H1 (cell line): ENCODE measurements around the gene ALDH7A1.

ENCODE experiments used
- ATF3 ChIP-seq: IDR thresholded peaks from 2 replicates; pipeline ENCODE4 v1.6.1; 2011; ENCODE audit warnings: low read depth, mild to moderate bottlenecking, low read length; ENCODE audit not compliant: insufficient read depth
- BRCA1 ChIP-seq: IDR thresholded peaks from 2 replicates; pipeline ENCODE4 v1.6.1; 2012; ENCODE audit warnings: low read depth, low read length, improper control_type of control experiment
- CHD7 ChIP-seq: fragments of 300-600 bp; sonication (generic); IDR thresholded peaks from 2 replicates; pipeline ENCODE4 v1.7.1; 2012; ENCODE audit warnings: low read length, moderate library complexity, mild to moderate bottlenecking, inconsistent platforms; ENCODE audit not compliant: insufficient replicate concordance
- CTCF ChIP-seq, 3 experiments: IDR thresholded peaks; 1 replicate in 2 of 3; 2 replicates in 1 of 3; pipeline versions ENCODE4 v1.5.1 to v1.6.1; 2011; ENCODE audit warnings: low read length in 3 of 3, mild to moderate bottlenecking in 3 of 3, inconsistent platforms in 2 of 3, low read depth in 1 of 3, moderate library complexity in 1 of 3; ENCODE audit not compliant: insufficient read depth in 1 of 3; ENCODE audit errors: control extremely low read depth in 1 of 3
- EP300 ChIP-seq, 2 experiments: IDR thresholded peaks; 1 replicate in 1 of 2; 2 replicates in 1 of 2; pipeline ENCODE4 v1.6.1; 2011 to 2012; ENCODE audit warnings: low read depth in 2 of 2, low read length in 2 of 2, mild to moderate bottlenecking in 2 of 2, borderline replicate concordance in 1 of 2, inconsistent platforms in 1 of 2, moderate library complexity in 1 of 2

- no peak for TF ChIP-seq ATF3
- TF ChIP-seq BRCA1 = no peak
- no peak for TF ChIP-seq CHD7
- no peak for TF ChIP-seq CTCF (IDR thresholded peaks at IDR 0.05; ENCODE audit: control extremely low read depth in 1 of 3, insufficient read depth in 1 of 3, low read depth in 1 of 3, low read length in 3 of 3)
- no peak for TF ChIP-seq EP300 (IDR thresholded peaks at IDR 0.05; ENCODE audit: borderline replicate concordance in 1 of 2, low read depth in 2 of 2, low read length in 2 of 2)
Observed at GRCh38 chr5:126561908-126562307, 33.1 kb downstream of the ALDH7A1 start.
